H9 (cell line): Measurements from ENCODE around the gene ALDH1A2. TPM values are rescaled to one million over a fixed set of nuclear protein-coding genes. Genes with fewer than 3 reads are reported as not detected.

Experiments
- DNase-seq: peaks from one replicate; pipeline ENCODE4 v3.0.0-alpha.2; 2017
- H2AFZ ChIP-seq: one replicate; pipeline ENCODE4 v1.6.1; 2013; ENCODE audit warnings: mild to moderate bottlenecking, low read length, control low read depth, moderate library complexity
- H2AK5ac ChIP-seq: 2 replicates; pipeline ENCODE4 v1.6.1; 2013; ENCODE audit warnings: low read length, control low read depth, mixed read lengths; ENCODE audit not compliant: insufficient read length
- H2BK120ac ChIP-seq: one replicate; pipeline ENCODE4 v1.6.1; 2013; ENCODE audit warnings: low read depth, mild to moderate bottlenecking, low read length, control low read depth, inconsistent platforms; ENCODE audit not compliant: poor library complexity, severe bottlenecking
- H2BK12ac ChIP-seq: 2 replicates; pipeline ENCODE4 v1.6.1; 2013; ENCODE audit warnings: low read length, control low read depth, mixed read lengths, low read depth; ENCODE audit not compliant: insufficient read length
- H2BK15ac ChIP-seq: 2 replicates; pipeline ENCODE4 v1.6.1; 2013; ENCODE audit warnings: low read depth, low read length, control low read depth
- H2BK20ac ChIP-seq: one replicate; pipeline ENCODE4 v1.6.1; 2013; ENCODE audit warnings: low read depth, mild to moderate bottlenecking, low read length, control low read depth, inconsistent platforms; ENCODE audit not compliant: poor library complexity, severe bottlenecking
- H2BK5ac ChIP-seq: 2 replicates; pipeline ENCODE4 v1.6.1; 2013; ENCODE audit warnings: low read length, control low read depth, mixed read lengths; ENCODE audit not compliant: insufficient read length
- H3K14ac ChIP-seq: 2 replicates; pipeline ENCODE4 v1.6.1; 2013; ENCODE audit warnings: low read length, control low read depth; ENCODE audit not compliant: insufficient read depth
- H3K18ac ChIP-seq: 2 replicates; pipeline ENCODE4 v1.6.1; 2013; ENCODE audit warnings: low read depth, mild to moderate bottlenecking, mixed read lengths, low read length, control low read depth; ENCODE audit not compliant: insufficient read length
- H3K23ac ChIP-seq: 2 replicates; pipeline ENCODE4 v1.6.1; 2013; ENCODE audit warnings: low read length, control low read depth, mixed read lengths, low read depth; ENCODE audit not compliant: insufficient read length
- H3K23me2 ChIP-seq: 2 replicates; pipeline ENCODE4 v1.6.1; 2013; ENCODE audit warnings: low read depth, mild to moderate bottlenecking, mixed read lengths, low read length, control low read depth; ENCODE audit not compliant: insufficient read length, poor library complexity, severe bottlenecking
- H3K27ac ChIP-seq: 2 replicates; pipeline ENCODE4 v1.5.1; 2013; ENCODE audit warnings: low read length, control low read depth, mixed read lengths, low read depth; ENCODE audit not compliant: insufficient read length
- H3K27me3 ChIP-seq: 2 replicates; pipeline ENCODE4 v1.6.1; 2013; ENCODE audit warnings: low read length, control low read depth, inconsistent platforms; ENCODE audit not compliant: insufficient read depth
- H3K4ac ChIP-seq: 2 replicates; pipeline ENCODE4 v1.6.1; 2013; ENCODE audit warnings: low read depth, mild to moderate bottlenecking, control low read depth, inconsistent platforms, low read length, moderate library complexity
- H3K4me1 ChIP-seq: 2 replicates; pipeline ENCODE4 v1.6.1; 2013; ENCODE audit warnings: low read length, control low read depth, inconsistent platforms; ENCODE audit not compliant: insufficient read depth
- H3K4me2 ChIP-seq: 2 replicates; pipeline ENCODE4 v1.6.1; 2013; ENCODE audit warnings: low read length, control low read depth, mixed read lengths; ENCODE audit not compliant: insufficient read length, insufficient read depth
- H3K56ac ChIP-seq: 2 replicates; pipeline ENCODE4 v1.6.1; 2013; ENCODE audit warnings: low read depth, mild to moderate bottlenecking, mixed read lengths, low read length, control low read depth; ENCODE audit not compliant: insufficient read length
- H3K79me1 ChIP-seq: 2 replicates; pipeline ENCODE4 v1.6.1; 2013; ENCODE audit warnings: low read depth, mild to moderate bottlenecking, moderate library complexity, low read length, control low read depth, inconsistent platforms; ENCODE audit not compliant: insufficient read depth, poor library complexity, severe bottlenecking
- H3K79me2 ChIP-seq: 2 replicates; pipeline ENCODE4 v1.6.1; 2013; ENCODE audit warnings: low read length, control low read depth, inconsistent platforms; ENCODE audit not compliant: insufficient read depth
- H3K9ac ChIP-seq: 2 replicates; pipeline ENCODE4 v1.6.1; 2013; ENCODE audit warnings: low read length, control low read depth, mixed read lengths; ENCODE audit not compliant: insufficient read length; ENCODE audit errors: extremely low read depth
- H3K9me3 ChIP-seq: one replicate; pipeline ENCODE4 v1.6.1; 2013; ENCODE audit warnings: low read depth, low read length, inconsistent platforms; ENCODE audit not compliant: control insufficient read depth
- H3T11ph ChIP-seq: one replicate; pipeline ENCODE4 v1.6.1; 2013; ENCODE audit warnings: mild to moderate bottlenecking, low read length, control low read depth, inconsistent platforms
- H4K20me1 ChIP-seq: one replicate; pipeline ENCODE4 v1.6.1; 2013; ENCODE audit not compliant: control insufficient read depth, insufficient read length, insufficient read depth
- H4K5ac ChIP-seq: 2 replicates; pipeline ENCODE4 v1.6.1; 2013; ENCODE audit warnings: low read depth, mild to moderate bottlenecking, mixed read lengths, low read length, control low read depth; ENCODE audit not compliant: insufficient read length
- H4K8ac ChIP-seq: replicated peaks from 2 replicates; pipeline ENCODE4 v1.6.1; 2013; ENCODE audit warnings: low read length, control low read depth, mixed read lengths, low read depth; ENCODE audit not compliant: insufficient read length
- H4K91ac ChIP-seq: 2 replicates; pipeline ENCODE4 v1.6.1; 2013; ENCODE audit warnings: low read depth, mild to moderate bottlenecking, moderate library complexity, mixed read lengths, low read length, control low read depth; ENCODE audit not compliant: insufficient read length
- H3K27ac Mint-ChIP-seq, 3 experiments: 2 replicates in 2 of 3; 3 replicates in 1 of 3; pipeline ENCODE4 v1.8.0; 2020 to 2021; ENCODE audit warnings: mixed read lengths in 3 of 3, mild to moderate bottlenecking in 1 of 3, moderate library complexity in 1 of 3
- H3K27me3 Mint-ChIP-seq: 2 replicates; pipeline ENCODE4 v1.8.0; 2021; ENCODE audit warnings: low read depth, mild to moderate bottlenecking, moderate library complexity, mixed read lengths
- H3K36me3 Mint-ChIP-seq, 3 experiments: 2 replicates in 2 of 3; 3 replicates in 1 of 3; pipeline ENCODE4 v1.8.0; 2020 to 2021; ENCODE audit warnings: low read depth in 3 of 3, mixed read lengths in 3 of 3; ENCODE audit not compliant: insufficient read depth in 1 of 3
- H3K4me1 Mint-ChIP-seq, 2 experiments: 2 replicates each; pipeline ENCODE4 v1.8.0; 2020; ENCODE audit warnings: mixed read lengths in 2 of 2
- H3K4me3 Mint-ChIP-seq, 2 experiments: 2 replicates in 1 of 2; 3 replicates in 1 of 2; pipeline ENCODE4 v1.8.0; 2020 to 2021; ENCODE audit warnings: mild to moderate bottlenecking in 2 of 2, mixed read lengths in 2 of 2, moderate library complexity in 1 of 2
- H3K9me3 Mint-ChIP-seq, 2 experiments: 2 replicates in 1 of 2; 3 replicates in 1 of 2; pipeline ENCODE4 v1.8.0; 2020; ENCODE audit warnings: mild to moderate bottlenecking in 2 of 2, mixed read lengths in 2 of 2, moderate library complexity in 1 of 2
- CTCF ChIP-seq: fragments of 200-600 bp; sonication (generic); conservative IDR thresholded peaks from 3 replicates; pipeline ENCODE4 v1.8.0; 2021; ENCODE audit warnings: antibody characterized with exemption, mild to moderate bottlenecking
- WGBS: extraction: QIAGEN DNeasy Blood & Tissue Kit; methylation state at CpG from one replicate; pipeline ENCODE4 v1.1.7; 2013; ENCODE audit warnings: missing lambda C conversion rate, low lambda C conversion rate, mixed read lengths; ENCODE audit not compliant: insufficient read length; ENCODE audit errors: extremely low coverage; 5-methylcytosine and 5-hydroxymethylcytosine counted together
- total RNA-seq: library from RNA; stranded (reverse); gene quantifications from 2 replicates; pipeline ENCODE4 v1.2.1, GENCODE V29; 2021

The ALDH1A2 gene
- total RNA-seq, 1 experiment from 2014 or later: 0.72 TPM

DNA sequence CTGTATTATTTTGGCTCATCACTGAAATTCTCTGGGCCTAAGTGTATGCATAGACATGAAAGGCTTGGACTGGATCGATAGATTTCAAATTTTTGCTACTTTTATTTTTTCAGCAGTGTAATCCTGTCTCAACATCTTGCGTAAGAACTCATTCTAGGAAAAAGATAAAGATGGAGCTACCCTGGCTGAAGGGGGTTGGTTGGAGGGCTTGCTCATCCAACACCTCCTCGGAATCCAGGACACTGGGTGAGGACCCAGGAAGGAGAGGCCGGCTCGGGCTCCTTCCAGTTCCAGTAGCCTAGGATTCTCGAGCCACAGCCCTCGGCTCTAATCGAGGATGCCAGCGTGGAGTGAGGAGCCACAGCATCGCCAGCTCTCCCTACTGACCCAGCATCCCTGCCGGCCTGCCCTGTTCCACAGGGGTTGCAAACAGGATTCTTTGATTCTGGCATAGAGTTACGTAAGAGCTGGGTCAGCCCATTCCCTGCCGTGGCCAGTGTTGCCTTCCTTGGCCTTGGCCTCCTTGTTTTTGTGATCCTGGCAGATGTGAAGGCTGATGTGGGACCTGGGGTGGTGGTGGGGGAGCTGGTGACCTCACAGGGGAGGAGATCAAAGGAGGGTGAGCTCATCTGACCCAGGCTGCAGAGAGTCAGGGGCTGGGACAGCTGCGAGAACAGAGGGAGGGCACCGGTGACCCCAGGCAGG lies 149.5 kb downstream of the ALDH1A2 start:
- H3K27ac Mint-ChIP-seq: peak overlapping the region in 1 of 3 experiments; percentile 7; a peak in 1 of 7 replicates
- no CpG with 5 or more reads among the region's 15 CpGs for WGBS
- H3K23ac ChIP-seq: no peak overlapping the region
- H3K9ac ChIP-seq: no peak overlapping the region
- H3K9me3 ChIP-seq: no peaks in the 10 kb centered on the region
- H3K9me3 Mint-ChIP-seq: no peaks in the 10 kb centered on the region
- H4K8ac ChIP-seq: no peak overlapping the region
- H2AFZ ChIP-seq: no peak overlapping the region
- no peaks in the 10 kb centered on the region for H3K36me3 Mint-ChIP-seq
- no peak overlapping the region for H4K5ac ChIP-seq
- peaks cover 5% of the 10 kb centered on the region; the same call in 1 of the 2 replicates for H3K27me3 Mint-ChIP-seq
- H2BK20ac ChIP-seq: no peak overlapping the region
- no peak overlapping the region for H2BK12ac ChIP-seq
- no peaks in the 10 kb centered on the region; a peak in 1 of 4 replicates for H3K4me1 Mint-ChIP-seq
- H3K27me3 ChIP-seq: no peaks in the 10 kb centered on the region
- no peak for DNase-seq
- H3K14ac ChIP-seq: no peak overlapping the region
- no peak overlapping the region for H3K4ac ChIP-seq
- no peak overlapping the region for H3K4me2 ChIP-seq
- no peaks in the 10 kb centered on the region for H4K20me1 ChIP-seq
- no peak for TF ChIP-seq CTCF
- H3K79me1 ChIP-seq: no peaks in the 10 kb centered on the region
- no peak overlapping the region for H3K18ac ChIP-seq
- H2BK5ac ChIP-seq: no peak overlapping the region
- no peak overlapping the region for H3T11ph ChIP-seq
- H3K4me1 ChIP-seq: no peaks in the 10 kb centered on the region
- no peak overlapping the region for H4K91ac ChIP-seq
- H2BK15ac ChIP-seq: no peak overlapping the region
- no peak overlapping the region for H2AK5ac ChIP-seq
- no peak overlapping the region for H3K27ac ChIP-seq
- H2BK120ac ChIP-seq: no peak overlapping the region
- no peaks in the 10 kb centered on the region for H3K23me2 ChIP-seq
- no peak overlapping the region for H3K56ac ChIP-seq
- H3K79me2 ChIP-seq: no peaks in the 10 kb centered on the region
- no peak overlapping the region for H3K4me3 Mint-ChIP-seq
